Measurements from ENCODE around the gene JPH2.

GRCh38 chr20:44212792-44213191 lies 25.8 kb upstream of the JPH2 start:
- TF ChIP-seq CTCF (conservative IDR thresholded peaks at IDR 0.05), result no peak
- TF ChIP-seq ZFX (IDR thresholded peaks at IDR 0.05), result no peak

Data from C4-2B (cell line).